Gastrocnemius medialis (tissue), 4 donors: Measurements from ENCODE around the gene NIPAL1.

ENCODE experiments used
- POLR2A ChIP-seq, 2 donors: fragments of 450-650 bp; IDR thresholded peaks; one replicate each; pipeline ENCODE4 v1.6.1; 2017; ENCODE audit warnings: antibody characterized with exemption in 2 of 2, mild to moderate bottlenecking in 2 of 2, moderate library complexity in 2 of 2
- TF ChIP-seq, protein P1 (sequence below), 5 experiments: fragments of 450-650 bp in 3 of 5; fragments of 200-600 bp in 2 of 5; sonication (generic) in 2 of 5; IDR thresholded peaks in 4 of 5; conservative IDR thresholded peaks in 1 of 5; 1 replicate in 4 of 5; 2 replicates in 1 of 5; pipeline ENCODE4 v1.5.1; 2016 to 2019; ENCODE audit warnings: antibody characterized with exemption in 5 of 5, mild to moderate bottlenecking in 3 of 5, moderate library complexity in 3 of 5

DNA sequence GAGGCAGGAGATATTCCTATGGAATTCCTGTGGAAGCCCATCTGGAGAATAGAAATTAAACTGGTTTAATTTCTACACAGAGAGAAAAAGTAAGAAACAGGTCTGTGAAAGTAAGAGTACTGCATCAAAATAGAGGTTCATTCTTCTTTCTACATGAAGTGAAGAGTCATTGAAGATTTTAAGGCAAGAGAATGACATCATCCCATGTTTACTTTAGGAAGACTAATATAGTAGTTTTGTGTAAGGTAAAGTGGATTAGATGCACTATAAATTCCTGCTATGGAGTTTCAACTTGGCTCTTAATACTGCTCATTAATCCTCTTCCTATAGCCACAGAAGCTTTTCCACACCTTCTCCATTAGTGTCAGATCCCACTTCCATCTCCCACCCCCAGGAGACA is 47.7 kb upstream of the NIPAL1 start:
- TF ChIP-seq, protein P1, sequence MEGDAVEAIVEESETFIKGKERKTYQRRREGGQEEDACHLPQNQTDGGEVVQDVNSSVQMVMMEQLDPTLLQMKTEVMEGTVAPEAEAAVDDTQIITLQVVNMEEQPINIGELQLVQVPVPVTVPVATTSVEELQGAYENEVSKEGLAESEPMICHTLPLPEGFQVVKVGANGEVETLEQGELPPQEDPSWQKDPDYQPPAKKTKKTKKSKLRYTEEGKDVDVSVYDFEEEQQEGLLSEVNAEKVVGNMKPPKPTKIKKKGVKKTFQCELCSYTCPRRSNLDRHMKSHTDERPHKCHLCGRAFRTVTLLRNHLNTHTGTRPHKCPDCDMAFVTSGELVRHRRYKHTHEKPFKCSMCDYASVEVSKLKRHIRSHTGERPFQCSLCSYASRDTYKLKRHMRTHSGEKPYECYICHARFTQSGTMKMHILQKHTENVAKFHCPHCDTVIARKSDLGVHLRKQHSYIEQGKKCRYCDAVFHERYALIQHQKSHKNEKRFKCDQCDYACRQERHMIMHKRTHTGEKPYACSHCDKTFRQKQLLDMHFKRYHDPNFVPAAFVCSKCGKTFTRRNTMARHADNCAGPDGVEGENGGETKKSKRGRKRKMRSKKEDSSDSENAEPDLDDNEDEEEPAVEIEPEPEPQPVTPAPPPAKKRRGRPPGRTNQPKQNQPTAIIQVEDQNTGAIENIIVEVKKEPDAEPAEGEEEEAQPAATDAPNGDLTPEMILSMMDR (IDR thresholded peaks at IDR 0.05 in 4 of 5, conservative IDR thresholded peaks at IDR 0.05 in 1 of 5) = no peak
- no peak for TF ChIP-seq POLR2A (IDR thresholded peaks at IDR 0.05)
